Dendritic cell treated with granulocyte-macrophage colony-stimulating factor and Interleukin-4, amounts not matched to agents 40 ng/mL and 50 ng/mL, for 4 days (primary cell): Measurements from ENCODE around the gene ABAT.

Experiments used
- H3K27ac Mint-ChIP-seq: one replicate; pipeline ENCODE4 v1.8.0; 2022; ENCODE audit warnings: mild to moderate bottlenecking, mixed read lengths
- H3K27me3 Mint-ChIP-seq: one replicate; pipeline ENCODE4 v1.8.0; 2022; ENCODE audit warnings: mild to moderate bottlenecking, mixed read lengths
- H3K36me3 Mint-ChIP-seq: one replicate; pipeline ENCODE4 v1.8.0; 2022; ENCODE audit warnings: low read depth, mixed read lengths
- H3K4me1 Mint-ChIP-seq: one replicate; pipeline ENCODE4 v1.8.0; 2022; ENCODE audit warnings: low read depth, mixed read lengths
- H3K4me3 Mint-ChIP-seq: one replicate; pipeline ENCODE4 v1.8.0; 2022; ENCODE audit warnings: mild to moderate bottlenecking, moderate library complexity, mixed read lengths
- H3K9me3 Mint-ChIP-seq: one replicate; pipeline ENCODE4 v1.8.0; 2022; ENCODE audit warnings: mixed read lengths
- intact Hi-C: fragments of 100-400 bp; cut with micrococcal nuclease; formaldehyde crosslinking; loops from one replicate; pipeline ENCODE4 v1.15.0; 2022

ABAT gene

GRCh38 chr16:8720967-8721308 lies 46.5 kb downstream of the ABAT start:
- intact Hi-C loops, result no loop called here
- Mint-ChIP-seq H3K4me1 (peaks cover 10% of the 10 kb centered on the region), H3K27ac (no peak overlapping the region), H3K4me3 (no peak overlapping the region), H3K36me3 (peaks cover 14% of the 10 kb centered on the region), H3K9me3 (no peaks in the 10 kb centered on the region), H3K27me3 (peaks cover 1% of the 10 kb centered on the region)

GRCh38 chr16:8721336-8722024 lies 47.1 kb downstream of the ABAT start:
- Mint-ChIP-seq H3K36me3 (peaks cover 14% of the 10 kb centered on the region), H3K4me3 (no peak overlapping the region), H3K27ac (no peak overlapping the region), H3K27me3 (peaks cover 1% of the 10 kb centered on the region), H3K4me1 (peaks cover 13% of the 10 kb centered on the region), H3K9me3 (no peaks in the 10 kb centered on the region)
- intact Hi-C loops, result no loop called here

GRCh38 chr16:8722025-8722348 lies 47.6 kb downstream of the ABAT start:
- intact Hi-C loops, result no loop called here
- Mint-ChIP-seq H3K36me3 (peaks cover 15% of the 10 kb centered on the region), H3K4me1 (peaks cover 13% of the 10 kb centered on the region), H3K4me3 (no peak overlapping the region), H3K9me3 (no peaks in the 10 kb centered on the region), H3K27me3 (peaks cover 1% of the 10 kb centered on the region), H3K27ac (no peak overlapping the region)

GRCh38 chr16:8725513-8726178 lies 51.2 kb downstream of the ABAT start:
- Mint-ChIP-seq H3K9me3 (no peaks in the 10 kb centered on the region), H3K27me3 (no peaks in the 10 kb centered on the region), H3K27ac (peak overlapping the region; percentile 56), H3K4me1 (peaks cover 33% of the 10 kb centered on the region), H3K36me3 (peaks cover 12% of the 10 kb centered on the region), H3K4me3 (no peak overlapping the region)
- intact Hi-C loops, result no loop called here

GRCh38 chr16:8727131-8727806 lies 52.9 kb downstream of the ABAT start:
- Mint-ChIP-seq H3K4me3 (no peak overlapping the region), H3K9me3 (no peaks in the 10 kb centered on the region), H3K27ac (no peak overlapping the region), H3K36me3 (peaks cover 12% of the 10 kb centered on the region), H3K27me3 (no peaks in the 10 kb centered on the region), H3K4me1 (peaks cover 46% of the 10 kb centered on the region)
- intact Hi-C loops, result no loop called here

- peaks cover 12% of the 10 kb centered on the region for H3K36me3 Mint-ChIP-seq
- no peak overlapping the region for H3K27ac Mint-ChIP-seq
- intact Hi-C loops, result no loop called here
- H3K9me3 Mint-ChIP-seq, result no peaks in the 10 kb centered on the region
- no peaks in the 10 kb centered on the region for H3K27me3 Mint-ChIP-seq
- no peak overlapping the region for H3K4me3 Mint-ChIP-seq
- peaks cover 46% of the 10 kb centered on the region for H3K4me1 Mint-ChIP-seq
Observed at GRCh38 chr16:8727857-8728618, 53.6 kb downstream of the ABAT start.

GRCh38 chr16:8729779-8730334 lies 55.4 kb downstream of the ABAT start:
- Mint-ChIP-seq H3K9me3 (no peaks in the 10 kb centered on the region), H3K36me3 (peaks cover 12% of the 10 kb centered on the region), H3K27ac (peak overlapping the region; percentile 60), H3K4me1 (peaks cover 46% of the 10 kb centered on the region), H3K4me3 (no peak overlapping the region), H3K27me3 (no peaks in the 10 kb centered on the region)
- intact Hi-C loops, result no loop called here

- no peak overlapping the region for H3K4me3 Mint-ChIP-seq
- intact Hi-C loops, result no loop called here
- peaks cover 13% of the 10 kb centered on the region for H3K36me3 Mint-ChIP-seq
- no peak overlapping the region for H3K27ac Mint-ChIP-seq
- no peaks in the 10 kb centered on the region for H3K9me3 Mint-ChIP-seq
- peaks cover 41% of the 10 kb centered on the region for H3K4me1 Mint-ChIP-seq
- no peaks in the 10 kb centered on the region for H3K27me3 Mint-ChIP-seq
Observed at GRCh38 chr16:8730335-8730915, 56.0 kb downstream of the ABAT start.

GRCh38 chr16:8733849-8734540 lies 59.6 kb downstream of the ABAT start:
- H3K27ac Mint-ChIP-seq, result no peak overlapping the region
- H3K27me3 Mint-ChIP-seq, result no peaks in the 10 kb centered on the region
- no peak overlapping the region for H3K4me3 Mint-ChIP-seq
- intact Hi-C loops, result no loop called here
- peaks cover 26% of the 10 kb centered on the region for H3K36me3 Mint-ChIP-seq
- no peaks in the 10 kb centered on the region for H3K9me3 Mint-ChIP-seq
- H3K4me1 Mint-ChIP-seq, result peaks cover 30% of the 10 kb centered on the region

- peaks cover 14% of the 10 kb centered on the region for H3K4me1 Mint-ChIP-seq
- H3K36me3 Mint-ChIP-seq, result peaks cover 26% of the 10 kb centered on the region
- H3K4me3 Mint-ChIP-seq, result no peak overlapping the region
- H3K27ac Mint-ChIP-seq, result no peak overlapping the region
- no peaks in the 10 kb centered on the region for H3K27me3 Mint-ChIP-seq
- intact Hi-C loops, result no loop called here
- no peaks in the 10 kb centered on the region for H3K9me3 Mint-ChIP-seq
Observed at GRCh38 chr16:8735574-8735973, 61.2 kb downstream of the ABAT start.

GRCh38 chr16:8736123-8736668 lies 61.8 kb downstream of the ABAT start:
- intact Hi-C loops, result no loop called here
- peaks cover 8% of the 10 kb centered on the region for H3K4me1 Mint-ChIP-seq
- H3K4me3 Mint-ChIP-seq, result no peak overlapping the region
- no peaks in the 10 kb centered on the region for H3K27me3 Mint-ChIP-seq
- peaks cover 26% of the 10 kb centered on the region for H3K36me3 Mint-ChIP-seq
- no peaks in the 10 kb centered on the region for H3K9me3 Mint-ChIP-seq
- no peak overlapping the region for H3K27ac Mint-ChIP-seq

- Mint-ChIP-seq H3K9me3 (no peaks in the 10 kb centered on the region), H3K27ac (no peak overlapping the region), H3K4me1 (no peaks in the 10 kb centered on the region), H3K4me3 (no peak overlapping the region), H3K27me3 (no peaks in the 10 kb centered on the region), H3K36me3 (peaks cover 38% of the 10 kb centered on the region)
- intact Hi-C loops, result no loop called here
Observed at GRCh38 chr16:8739151-8739550, 64.7 kb downstream of the ABAT start.
